Nephron progenitor cell (in vitro differentiated cells): ENCODE measurements around the gene LTBP1.

Experiments used
- DNase-seq: peaks from one replicate; pipeline ENCODE4 v3.0.0; 2021
- H3K27ac Mint-ChIP-seq: 2 replicates; pipeline ENCODE4 v1.8.0; 2021; ENCODE audit warnings: mild to moderate bottlenecking, moderate library complexity, mixed read lengths
- H3K27me3 Mint-ChIP-seq: 2 replicates; pipeline ENCODE4 v1.8.0; 2021; ENCODE audit warnings: mild to moderate bottlenecking, low read depth, mixed read lengths; ENCODE audit not compliant: poor library complexity
- H3K36me3 Mint-ChIP-seq: 2 replicates; pipeline ENCODE4 v1.8.0; 2021; ENCODE audit warnings: low read depth, mixed read lengths
- H3K4me1 Mint-ChIP-seq: 2 replicates; pipeline ENCODE4 v1.8.0; 2021; ENCODE audit warnings: mixed read lengths
- H3K4me3 Mint-ChIP-seq: 2 replicates; pipeline ENCODE4 v1.8.0; 2021; ENCODE audit warnings: mild to moderate bottlenecking, moderate library complexity, mixed read lengths
- H3K9me3 Mint-ChIP-seq: 2 replicates; pipeline ENCODE4 v1.8.0; 2021; ENCODE audit warnings: mild to moderate bottlenecking, moderate library complexity, mixed read lengths
- TF ChIP-seq, protein P1 (sequence below): fragments of 200-600 bp; sonication (generic); IDR thresholded peaks from 2 replicates; pipeline ENCODE4 v1.5.0; 2021; ENCODE audit warnings: antibody characterized with exemption

The LTBP1 gene

DNA sequence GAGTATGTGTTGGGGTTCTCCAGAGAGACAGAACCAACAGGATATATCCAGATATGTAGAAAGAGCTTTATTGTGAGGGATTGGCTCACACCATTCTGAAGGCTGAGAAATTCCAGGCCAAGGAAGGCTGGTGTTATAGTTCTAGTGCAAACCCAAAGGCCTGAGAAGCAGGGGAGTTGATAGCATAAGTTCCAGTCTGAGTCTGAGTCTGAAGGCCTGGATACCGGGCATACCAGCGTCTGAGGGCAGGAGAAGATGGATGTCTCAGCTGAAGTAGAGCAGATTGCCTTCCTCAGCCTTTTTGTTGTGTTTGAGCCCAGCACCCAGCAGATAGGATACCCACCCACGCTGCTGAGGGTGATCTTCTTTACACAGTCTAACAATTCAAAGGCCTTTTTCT lies 318.0 kb downstream of the LTBP1 start:
- no peaks in the 10 kb centered on the region for H3K27me3 Mint-ChIP-seq
- TF ChIP-seq, protein P1, sequence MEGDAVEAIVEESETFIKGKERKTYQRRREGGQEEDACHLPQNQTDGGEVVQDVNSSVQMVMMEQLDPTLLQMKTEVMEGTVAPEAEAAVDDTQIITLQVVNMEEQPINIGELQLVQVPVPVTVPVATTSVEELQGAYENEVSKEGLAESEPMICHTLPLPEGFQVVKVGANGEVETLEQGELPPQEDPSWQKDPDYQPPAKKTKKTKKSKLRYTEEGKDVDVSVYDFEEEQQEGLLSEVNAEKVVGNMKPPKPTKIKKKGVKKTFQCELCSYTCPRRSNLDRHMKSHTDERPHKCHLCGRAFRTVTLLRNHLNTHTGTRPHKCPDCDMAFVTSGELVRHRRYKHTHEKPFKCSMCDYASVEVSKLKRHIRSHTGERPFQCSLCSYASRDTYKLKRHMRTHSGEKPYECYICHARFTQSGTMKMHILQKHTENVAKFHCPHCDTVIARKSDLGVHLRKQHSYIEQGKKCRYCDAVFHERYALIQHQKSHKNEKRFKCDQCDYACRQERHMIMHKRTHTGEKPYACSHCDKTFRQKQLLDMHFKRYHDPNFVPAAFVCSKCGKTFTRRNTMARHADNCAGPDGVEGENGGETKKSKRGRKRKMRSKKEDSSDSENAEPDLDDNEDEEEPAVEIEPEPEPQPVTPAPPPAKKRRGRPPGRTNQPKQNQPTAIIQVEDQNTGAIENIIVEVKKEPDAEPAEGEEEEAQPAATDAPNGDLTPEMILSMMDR = no peak
- peak overlapping the region; percentile 68 for H3K27ac Mint-ChIP-seq
- H3K36me3 Mint-ChIP-seq = peaks cover 44% of the 10 kb centered on the region
- H3K4me3 Mint-ChIP-seq = no peak overlapping the region
- H3K9me3 Mint-ChIP-seq = no peaks in the 10 kb centered on the region
- no peak for DNase-seq
- H3K4me1 Mint-ChIP-seq = peaks cover 18% of the 10 kb centered on the region

DNA sequence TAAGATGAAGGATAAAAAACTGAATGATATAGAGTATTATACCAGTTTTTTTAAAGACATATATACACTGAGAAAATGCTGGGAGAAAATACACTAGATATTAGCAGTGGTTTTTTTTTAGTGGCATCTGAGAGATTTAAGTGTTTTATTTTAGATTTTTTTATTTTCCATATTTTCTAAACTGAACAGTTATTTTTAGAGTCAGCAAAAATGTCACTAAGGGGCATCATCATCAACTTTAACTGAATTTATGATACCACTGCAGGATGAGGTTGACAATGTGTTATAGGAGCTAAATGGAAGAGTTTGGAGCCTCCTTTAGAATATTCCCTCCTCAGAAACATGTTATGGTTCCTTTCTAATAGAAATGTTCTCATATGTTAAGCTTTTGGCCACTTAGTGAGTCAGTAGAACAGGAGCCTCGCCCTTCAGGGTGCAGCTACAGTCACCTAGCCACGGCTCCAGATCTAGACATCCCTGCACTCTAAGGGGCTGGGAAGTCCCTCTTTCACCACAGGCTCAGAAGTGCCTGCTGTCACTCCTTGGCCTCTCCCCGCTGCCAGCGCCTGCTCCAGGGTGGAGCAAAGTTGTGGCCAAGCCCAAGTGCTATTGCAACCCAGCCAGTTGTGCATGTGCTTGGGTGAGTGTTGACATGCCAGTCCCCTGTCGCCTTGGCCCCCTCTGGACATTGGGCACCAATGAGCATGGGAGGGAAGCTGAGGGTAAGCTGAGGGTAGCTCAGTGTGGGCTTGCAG lies 319.0 kb downstream of the LTBP1 start:
- Mint-ChIP-seq H3K27ac (no peak overlapping the region), H3K4me1 (peaks cover 18% of the 10 kb centered on the region), H3K36me3 (peaks cover 48% of the 10 kb centered on the region), H3K9me3 (no peaks in the 10 kb centered on the region), H3K4me3 (no peak overlapping the region), H3K27me3 (no peaks in the 10 kb centered on the region)
- TF ChIP-seq, protein P1 = no peak
- no peak for DNase-seq

DNA sequence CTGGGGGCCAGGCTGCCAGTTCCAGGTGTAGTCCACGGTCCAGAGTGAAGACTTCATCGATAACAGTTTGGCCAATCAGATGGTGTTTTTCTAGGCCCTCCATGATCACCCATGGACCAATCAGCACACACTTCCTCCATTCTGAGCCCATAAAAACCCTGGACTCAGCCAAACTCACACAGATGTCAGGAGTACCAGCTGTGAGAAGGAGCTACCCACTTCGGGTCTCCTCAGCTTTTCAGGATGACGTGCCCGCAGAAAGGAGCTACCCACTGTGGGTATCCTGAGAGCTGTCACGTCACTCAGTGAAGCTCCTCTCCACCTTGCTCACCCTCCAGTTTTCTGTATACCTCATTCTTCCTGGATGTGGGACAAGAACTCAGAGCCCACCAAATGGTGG lies 319.7 kb downstream of the LTBP1 start:
- no peak for DNase-seq
- no peaks in the 10 kb centered on the region for H3K27me3 Mint-ChIP-seq
- H3K4me1 Mint-ChIP-seq = peaks cover 13% of the 10 kb centered on the region
- peaks cover 48% of the 10 kb centered on the region for H3K36me3 Mint-ChIP-seq
- no peak overlapping the region for H3K4me3 Mint-ChIP-seq
- TF ChIP-seq, protein P1 = no peak
- no peaks in the 10 kb centered on the region for H3K9me3 Mint-ChIP-seq
- H3K27ac Mint-ChIP-seq = no peak overlapping the region

DNA sequence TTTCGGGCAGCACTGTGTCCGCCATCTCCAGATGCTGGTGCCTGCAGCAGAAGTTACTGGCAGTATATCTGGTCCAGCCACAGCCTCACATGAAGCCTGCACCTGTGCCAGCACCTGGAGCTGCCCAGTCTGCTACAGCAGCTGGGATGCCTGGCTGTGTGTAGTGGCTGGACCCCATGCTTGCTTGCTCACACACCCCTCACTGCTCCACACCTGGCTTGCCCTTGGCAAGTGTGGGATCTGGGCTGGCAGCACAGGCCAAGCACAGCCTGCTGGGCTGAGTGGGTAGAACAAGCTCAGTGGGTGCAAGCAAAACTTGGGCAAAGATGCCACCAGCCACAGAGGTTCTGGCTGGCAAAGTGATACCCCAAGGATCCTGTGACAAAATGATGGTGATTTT lies 320.3 kb downstream of the LTBP1 start:
- H3K36me3 Mint-ChIP-seq = peaks cover 48% of the 10 kb centered on the region
- peaks cover 11% of the 10 kb centered on the region for H3K4me1 Mint-ChIP-seq
- H3K9me3 Mint-ChIP-seq = no peaks in the 10 kb centered on the region
- H3K27ac Mint-ChIP-seq = peak overlapping the region; percentile 74
- TF ChIP-seq, protein P1 = no peak
- no peaks in the 10 kb centered on the region for H3K27me3 Mint-ChIP-seq
- H3K4me3 Mint-ChIP-seq = no peak overlapping the region
- no peak for DNase-seq

DNA sequence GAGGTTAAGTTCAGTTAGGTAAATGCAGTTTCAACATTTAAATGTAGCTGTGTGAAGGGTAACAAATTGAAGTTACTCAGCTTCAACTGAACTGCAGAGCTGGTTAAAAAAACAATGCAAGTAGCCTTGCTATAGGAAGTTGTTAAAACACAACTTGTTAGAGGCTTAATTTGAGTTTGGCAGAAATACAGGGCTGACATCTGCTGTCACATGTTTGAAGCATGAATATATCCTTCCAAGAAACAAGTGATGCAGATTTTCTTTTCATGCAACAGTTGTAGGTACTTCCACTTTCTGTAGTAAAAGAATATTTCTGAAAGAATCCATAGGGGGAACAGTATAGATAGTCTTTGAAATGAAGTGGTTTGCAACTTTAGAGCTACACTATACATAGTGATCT lies 321.0 kb downstream of the LTBP1 start:
- Mint-ChIP-seq H3K36me3 (peaks cover 45% of the 10 kb centered on the region), H3K27me3 (no peaks in the 10 kb centered on the region), H3K9me3 (no peaks in the 10 kb centered on the region), H3K4me3 (no peak overlapping the region), H3K27ac (peak overlapping the region; percentile 32), H3K4me1 (peaks cover 11% of the 10 kb centered on the region)
- DNase-seq = no peak
- TF ChIP-seq, protein P1 = no peak

DNA sequence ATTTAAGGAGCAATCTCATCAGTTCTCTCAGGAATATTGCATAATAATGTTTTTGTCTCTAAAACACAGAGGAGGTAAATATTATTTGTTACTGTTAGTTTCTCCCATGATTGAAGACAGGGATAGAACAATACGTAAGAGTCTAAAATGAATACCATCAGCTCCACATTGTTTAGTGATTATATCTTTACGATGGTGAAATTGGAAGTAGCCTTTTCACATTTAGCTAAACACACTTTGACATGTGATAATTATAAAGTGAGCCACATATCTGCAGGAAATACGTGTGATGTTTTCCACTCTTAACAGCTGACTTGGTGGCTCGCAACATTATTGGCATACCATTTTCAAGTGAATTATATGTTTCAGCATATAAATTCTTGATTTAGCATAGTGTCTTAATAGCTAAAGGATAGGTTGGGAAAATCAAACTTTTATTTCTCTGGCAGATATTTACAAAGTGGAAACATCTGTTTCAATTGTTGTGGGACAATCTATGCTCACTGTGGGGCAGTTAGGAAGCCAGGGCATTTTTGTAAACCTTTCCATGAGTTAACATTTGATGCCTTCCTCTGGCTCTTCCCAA lies 321.6 kb downstream of the LTBP1 start:
- Mint-ChIP-seq H3K27me3 (no peaks in the 10 kb centered on the region), H3K9me3 (no peaks in the 10 kb centered on the region), H3K27ac (peak overlapping the region; percentile 32), H3K4me3 (no peak overlapping the region), H3K36me3 (peaks cover 39% of the 10 kb centered on the region), H3K4me1 (peaks cover 11% of the 10 kb centered on the region)
- TF ChIP-seq, protein P1 = no peak
- no peak for DNase-seq
